MM.1S (cell line): Measurements from ENCODE around the gene MANSC4.

ENCODE experiments used
- EZH2 ChIP-seq: fragments of 300-600 bp; sonication (generic); optimal IDR thresholded peaks from 2 replicates; pipeline ENCODE3; 2017; ENCODE audit warnings: low read depth, mild to moderate bottlenecking, antibody characterized with exemption, low read length, mixed read lengths
- EZH2phosphoT487 ChIP-seq: fragments of 300-600 bp; sonication (generic); IDR thresholded peaks from 2 replicates; pipeline ENCODE4 v1.6.1; 2018; ENCODE audit warnings: antibody characterized with exemption, low read length
- TF ChIP-seq, protein P1 (sequence below): fragments of 300-600 bp; sonication (generic); IDR thresholded peaks from 2 replicates; pipeline ENCODE4 v1.5.1; 2016; ENCODE audit warnings: antibody characterized with exemption, low read length, mixed read lengths

- TF ChIP-seq EZH2 (no peak), EZH2phosphoT487 (no peak)
- TF ChIP-seq, protein P1, sequence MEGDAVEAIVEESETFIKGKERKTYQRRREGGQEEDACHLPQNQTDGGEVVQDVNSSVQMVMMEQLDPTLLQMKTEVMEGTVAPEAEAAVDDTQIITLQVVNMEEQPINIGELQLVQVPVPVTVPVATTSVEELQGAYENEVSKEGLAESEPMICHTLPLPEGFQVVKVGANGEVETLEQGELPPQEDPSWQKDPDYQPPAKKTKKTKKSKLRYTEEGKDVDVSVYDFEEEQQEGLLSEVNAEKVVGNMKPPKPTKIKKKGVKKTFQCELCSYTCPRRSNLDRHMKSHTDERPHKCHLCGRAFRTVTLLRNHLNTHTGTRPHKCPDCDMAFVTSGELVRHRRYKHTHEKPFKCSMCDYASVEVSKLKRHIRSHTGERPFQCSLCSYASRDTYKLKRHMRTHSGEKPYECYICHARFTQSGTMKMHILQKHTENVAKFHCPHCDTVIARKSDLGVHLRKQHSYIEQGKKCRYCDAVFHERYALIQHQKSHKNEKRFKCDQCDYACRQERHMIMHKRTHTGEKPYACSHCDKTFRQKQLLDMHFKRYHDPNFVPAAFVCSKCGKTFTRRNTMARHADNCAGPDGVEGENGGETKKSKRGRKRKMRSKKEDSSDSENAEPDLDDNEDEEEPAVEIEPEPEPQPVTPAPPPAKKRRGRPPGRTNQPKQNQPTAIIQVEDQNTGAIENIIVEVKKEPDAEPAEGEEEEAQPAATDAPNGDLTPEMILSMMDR, result no peak
These were observed 7.5 kb upstream of the MANSC4 start for GRCh38 chr12:27787559-27787958.
